Tibial nerve (tissue), 4 donors: ENCODE results near the gene TMEM129.

Experiments
- CTCF ChIP-seq, 5 experiments: fragments of 200-600 bp in 3 of 5; fragments of 450-650 bp in 2 of 5; sonication (generic) in 3 of 5; IDR thresholded peaks; one replicate each; pipeline ENCODE4 v1.5.1; 2016 to 2019; ENCODE audit warnings: antibody characterized with exemption in 5 of 5, mild to moderate bottlenecking in 3 of 5, moderate library complexity in 2 of 5
- EP300 ChIP-seq, 2 donors: sonication (generic); formaldehyde crosslinking; IDR thresholded peaks; one replicate each; pipeline ENCODE4 v1.6.1; 2017; ENCODE audit warnings: antibody characterized with exemption in 2 of 2, mild to moderate bottlenecking in 1 of 2
- POLR2A ChIP-seq, 2 donors: fragments of 450-650 bp; IDR thresholded peaks; one replicate each; pipeline ENCODE4 v1.6.1; 2017; ENCODE audit warnings: antibody characterized with exemption in 2 of 2, mild to moderate bottlenecking in 2 of 2, moderate library complexity in 2 of 2

GRCh38 chr4:1722551-1723118, 1.5 kb upstream of the TMEM129 start:
- TF ChIP-seq POLR2A (IDR thresholded peaks at IDR 0.05) = no peak
- TF ChIP-seq CTCF (IDR thresholded peaks at IDR 0.05) = no peak
- no peak for TF ChIP-seq EP300 (IDR thresholded peaks at IDR 0.05)
